HL-60 (cell line): ENCODE measurements around the gene SYT4.

Experiments
- DNase-seq, 2 experiments: peaks; one replicate each; pipeline ENCODE4 v3.0.0-alpha.2; 2010 to 2020; ENCODE audit warnings: low read depth in 1 of 2, low spot score in 1 of 2
- H3K27ac ChIP-seq: fragments of 250-450 bp; sonication (Bioruptor Pico); replicated peaks from 2 replicates; pipeline ENCODE4 v1.5.1; 2020; ENCODE audit warnings: mild to moderate bottlenecking, moderate library complexity
- H3K27me3 ChIP-seq: fragments of 250-450 bp; sonication (Bioruptor Pico); 2 replicates; pipeline ENCODE4 v1.5.1; 2021; ENCODE audit warnings: mild to moderate bottlenecking, moderate library complexity; ENCODE audit not compliant: insufficient read depth, poor library complexity, severe bottlenecking
- H3K4me3 ChIP-seq: replicated peaks from 2 replicates; pipeline ENCODE4 v1.5.1; 2011; ENCODE audit warnings: mild to moderate bottlenecking, control low read depth, low read length; ENCODE audit not compliant: insufficient read depth
- CTCF ChIP-seq: IDR thresholded peaks from one replicate; pipeline ENCODE4 v1.5.1; 2011; ENCODE audit warnings: low read length, control low read depth, inconsistent platforms; ENCODE audit not compliant: insufficient read depth
- GABPA ChIP-seq: IDR thresholded peaks from 2 replicates; pipeline ENCODE4 v1.6.1; 2012; ENCODE audit warnings: low read depth
- POLR2AphosphoS5 ChIP-seq: IDR thresholded peaks from 2 replicates; pipeline ENCODE4 v1.6.1; 2012; ENCODE audit warnings: low read depth
- REST ChIP-seq: IDR thresholded peaks from 2 replicates; pipeline ENCODE4 v1.6.1; 2012; ENCODE audit warnings: low read depth; ENCODE audit not compliant: insufficient replicate concordance
- SPI1 ChIP-seq: IDR thresholded peaks from 2 replicates; pipeline ENCODE4 v1.6.1; 2012; ENCODE audit warnings: low read depth, mild to moderate bottlenecking, borderline replicate concordance

The SYT4 gene

GRCh38 chr18:43279015-43279744, 1.9 kb upstream of the SYT4 start:
- H3K27ac ChIP-seq: no peak overlapping the region
- peak in 1 of 2 experiments; percentile 20 for DNase-seq
- TF ChIP-seq GABPA (no peak), SPI1 (no peak), REST (no peak), CTCF (no peak), POLR2AphosphoS5 (no peak)
- H3K4me3 ChIP-seq: no peak overlapping the region
- no peaks in the 10 kb centered on the region for H3K27me3 ChIP-seq

GRCh38 chr18:43278355-43278754, 1.1 kb upstream of the SYT4 start:
- TF ChIP-seq POLR2AphosphoS5 (no peak), SPI1 (no peak), GABPA (no peak)
- Histone ChIP-seq H3K27ac (no peak overlapping the region), H3K4me3 (no peak overlapping the region), H3K27me3 (no peaks in the 10 kb centered on the region)
- no peak for DNase-seq

GRCh38 chr18:43276491-43276890, 799 bp downstream of the SYT4 start:
- Histone ChIP-seq H3K27me3 (no peaks in the 10 kb centered on the region), H3K4me3 (no peak overlapping the region), H3K27ac (no peak overlapping the region)
- DNase-seq: no peak
- TF ChIP-seq GABPA (no peak), SPI1 (no peak)

- no peak for DNase-seq
- H3K27ac ChIP-seq: no peak overlapping the region
- H3K27me3 ChIP-seq: no peaks in the 10 kb centered on the region
- TF ChIP-seq GABPA (no peak), POLR2AphosphoS5 (no peak), CTCF (no peak), REST (no peak), SPI1 (no peak)
- H3K4me3 ChIP-seq: no peak overlapping the region
These were observed 1.7 kb downstream of the SYT4 start for GRCh38 chr18:43275546-43275945.

GRCh38 chr18:43274526-43274925, 2.8 kb downstream of the SYT4 start:
- no peaks in the 10 kb centered on the region for H3K27me3 ChIP-seq
- no peak overlapping the region for H3K4me3 ChIP-seq
- TF ChIP-seq CTCF: no peak
- TF ChIP-seq REST: no peak
- TF ChIP-seq GABPA: no peak
- TF ChIP-seq POLR2AphosphoS5: no peak
- no peak for TF ChIP-seq SPI1
- no peak overlapping the region for H3K27ac ChIP-seq
- DNase-seq: no peak
